ENCODE data around the gene MDGA2. TPM values are rescaled to one million over a fixed set of nuclear protein-coding genes. Genes with fewer than 3 reads are reported as not detected.
A peak's percentile ranks its signal among the peaks of the same experiment; 100 is the strongest.
"Not testable (repeated sequence)": the region's sequence is repeated elsewhere in the genome, so short reads cannot be mapped to it uniquely, and the experiment has no call there.

MDGA2 gene
- total and polyA plus RNA-seq, 9 donors, result 0.11 to 0.61 (median 0.30) TPM

- no peaks in the 10 kb centered on the region for H3K4me1 ChIP-seq (ENCODE audit: control insufficient read depth, insufficient read depth, low read length)
- WGBS (ENCODE audit: insufficient coverage), result no CpG with 5 or more reads among the region's 6 CpGs
- no peak overlapping the region for H3K27ac ChIP-seq (ENCODE audit: low read length)
- H3K36me3 ChIP-seq (ENCODE audit: control insufficient read depth, insufficient read depth, low read length), result no peaks in the 10 kb centered on the region
- H3K27me3 ChIP-seq (ENCODE audit: control insufficient read depth, insufficient read depth, low read length), result no peaks in the 10 kb centered on the region
- no peaks in the 10 kb centered on the region for H3K9me3 ChIP-seq (replicated peaks; ENCODE audit: control insufficient read depth, low read depth, low read length)
- peak; percentile 15 for DNase-seq
- no peak overlapping the region for H3K4me3 ChIP-seq (ENCODE audit: low read length)
These were observed 405.5 kb downstream of the MDGA2 start for GRCh38 chr14:47269756-47270492.

GRCh38 chr14:47264842-47265241 lies 410.6 kb downstream of the MDGA2 start:
- H3K4me1 ChIP-seq (ENCODE audit: control insufficient read depth, insufficient read depth, low read length), result no peaks in the 10 kb centered on the region
- DNase-seq, result no peak
- H3K9me3 ChIP-seq (replicated peaks; ENCODE audit: control insufficient read depth, low read depth, low read length), result no peaks in the 10 kb centered on the region
- no CpG with 5 or more reads among the region's 1 CpG for WGBS (ENCODE audit: insufficient coverage)
- H3K27me3 ChIP-seq (ENCODE audit: control insufficient read depth, insufficient read depth, low read length), result no peaks in the 10 kb centered on the region
- H3K27ac ChIP-seq (ENCODE audit: low read length), result no peak overlapping the region
- no peaks in the 10 kb centered on the region for H3K36me3 ChIP-seq (ENCODE audit: control insufficient read depth, insufficient read depth, low read length)
- H3K4me3 ChIP-seq (ENCODE audit: low read length), result no peak overlapping the region

GRCh38 chr14:47262801-47263200 lies 412.6 kb downstream of the MDGA2 start:
- 67% methylated on average over 1 of the region's 2 CpGs for WGBS (ENCODE audit: insufficient coverage)
- H3K4me1 ChIP-seq (ENCODE audit: control insufficient read depth, insufficient read depth, low read length), result no peaks in the 10 kb centered on the region
- no peak overlapping the region for H3K4me3 ChIP-seq (ENCODE audit: low read length)
- no peaks in the 10 kb centered on the region for H3K9me3 ChIP-seq (replicated peaks; ENCODE audit: control insufficient read depth, low read depth, low read length)
- H3K36me3 ChIP-seq (ENCODE audit: control insufficient read depth, insufficient read depth, low read length), result no peaks in the 10 kb centered on the region
- H3K27me3 ChIP-seq (ENCODE audit: control insufficient read depth, insufficient read depth, low read length), result no peaks in the 10 kb centered on the region
- no peak overlapping the region for H3K27ac ChIP-seq (ENCODE audit: low read length)
- no peak for DNase-seq

- no peak for DNase-seq
- Histone ChIP-seq H3K4me3 (ENCODE audit: low read length) (no peak overlapping the region), H3K36me3 (ENCODE audit: control insufficient read depth, insufficient read depth, low read length) (no peaks in the 10 kb centered on the region), H3K4me1 (ENCODE audit: control insufficient read depth, insufficient read depth, low read length) (no peaks in the 10 kb centered on the region), H3K9me3 (replicated peaks; ENCODE audit: control insufficient read depth, low read depth, low read length) (no peaks in the 10 kb centered on the region), H3K27me3 (ENCODE audit: control insufficient read depth, insufficient read depth, low read length) (no peaks in the 10 kb centered on the region), H3K27ac (ENCODE audit: low read length) (no peak overlapping the region)
These were observed 414.1 kb downstream of the MDGA2 start for GRCh38 chr14:47261350-47261749.

- no peak overlapping the region for H3K27ac ChIP-seq (ENCODE audit: low read length)
- H3K4me1 ChIP-seq (ENCODE audit: control insufficient read depth, insufficient read depth, low read length), result no peaks in the 10 kb centered on the region
- H3K27me3 ChIP-seq (ENCODE audit: control insufficient read depth, insufficient read depth, low read length), result no peaks in the 10 kb centered on the region
- 80% methylated on average over 1 of the region's 2 CpGs for WGBS (ENCODE audit: insufficient coverage)
- H3K4me3 ChIP-seq (ENCODE audit: low read length), result no peak overlapping the region
- no peaks in the 10 kb centered on the region for H3K36me3 ChIP-seq (ENCODE audit: control insufficient read depth, insufficient read depth, low read length)
- H3K9me3 ChIP-seq (replicated peaks; ENCODE audit: control insufficient read depth, low read depth, low read length), result no peaks in the 10 kb centered on the region
- no peak for DNase-seq
These were observed 415.6 kb downstream of the MDGA2 start for GRCh38 chr14:47259796-47260195.

- Histone ChIP-seq H3K36me3 (ENCODE audit: control insufficient read depth, insufficient read depth, low read length) (no peaks in the 10 kb centered on the region), H3K4me1 (ENCODE audit: control insufficient read depth, insufficient read depth, low read length) (no peaks in the 10 kb centered on the region), H3K9me3 (replicated peaks; ENCODE audit: control insufficient read depth, low read depth, low read length) (no peaks in the 10 kb centered on the region), H3K27ac (ENCODE audit: low read length) (no peak overlapping the region), H3K4me3 (ENCODE audit: low read length) (no peak overlapping the region), H3K27me3 (ENCODE audit: control insufficient read depth, insufficient read depth, low read length) (no peaks in the 10 kb centered on the region)
- WGBS (ENCODE audit: insufficient coverage), result 78% methylated on average over 2 of the region's 2 CpGs
- no peak for DNase-seq
These were observed 418.4 kb downstream of the MDGA2 start for GRCh38 chr14:47257013-47257412.

- no CpG with 5 or more reads among the region's 4 CpGs for WGBS (ENCODE audit: insufficient coverage)
- H3K36me3 ChIP-seq (ENCODE audit: control insufficient read depth, insufficient read depth, low read length), result no peaks in the 10 kb centered on the region
- H3K27ac ChIP-seq (ENCODE audit: low read length), result no peak overlapping the region
- no peak for DNase-seq
- H3K27me3 ChIP-seq (ENCODE audit: control insufficient read depth, insufficient read depth, low read length), result no peaks in the 10 kb centered on the region
- no peaks in the 10 kb centered on the region for H3K9me3 ChIP-seq (replicated peaks; ENCODE audit: control insufficient read depth, low read depth, low read length)
- no peak overlapping the region for H3K4me3 ChIP-seq (ENCODE audit: low read length)
- no peaks in the 10 kb centered on the region for H3K4me1 ChIP-seq (ENCODE audit: control insufficient read depth, insufficient read depth, low read length)
These were observed 422.6 kb downstream of the MDGA2 start for GRCh38 chr14:47252802-47253201.

GRCh38 chr14:47246367-47246766 lies 429.0 kb downstream of the MDGA2 start:
- no CpG with 5 or more reads among the region's 1 CpG for WGBS (ENCODE audit: insufficient coverage)
- H3K27ac ChIP-seq (ENCODE audit: low read length), result no peak overlapping the region
- no peak overlapping the region for H3K4me3 ChIP-seq (ENCODE audit: low read length)
- DNase-seq, result no peak
- H3K9me3 ChIP-seq (replicated peaks; ENCODE audit: control insufficient read depth, low read depth, low read length), result no peaks in the 10 kb centered on the region
- no peaks in the 10 kb centered on the region for H3K4me1 ChIP-seq (ENCODE audit: control insufficient read depth, insufficient read depth, low read length)
- H3K36me3 ChIP-seq (ENCODE audit: control insufficient read depth, insufficient read depth, low read length), result no peaks in the 10 kb centered on the region
- no peaks in the 10 kb centered on the region for H3K27me3 ChIP-seq (ENCODE audit: control insufficient read depth, insufficient read depth, low read length)

- H3K4me3 ChIP-seq (ENCODE audit: low read length); DNase-seq; H3K4me1 ChIP-seq (ENCODE audit: control insufficient read depth, insufficient read depth, low read length); H3K9me3 ChIP-seq (replicated peaks; ENCODE audit: control insufficient read depth, low read depth, low read length); H3K27ac ChIP-seq (ENCODE audit: low read length); H3K27me3 ChIP-seq (ENCODE audit: control insufficient read depth, insufficient read depth, low read length); H3K36me3 ChIP-seq (ENCODE audit: control insufficient read depth, insufficient read depth, low read length): not testable (repeated sequence)
- WGBS (ENCODE audit: insufficient coverage), result 94% methylated on average over 9 of the region's 18 CpGs
These were observed 432.8 kb downstream of the MDGA2 start for GRCh38 chr14:47242579-47242978.

GRCh38 chr14:47240748-47241437 lies 434.5 kb downstream of the MDGA2 start:
- no CpG with 5 or more reads among the region's 1 CpG for WGBS (ENCODE audit: insufficient coverage)
- DNase-seq, result no peak
- Histone ChIP-seq H3K4me1 (ENCODE audit: control insufficient read depth, insufficient read depth, low read length) (no peaks in the 10 kb centered on the region), H3K9me3 (replicated peaks; ENCODE audit: control insufficient read depth, low read depth, low read length) (no peaks in the 10 kb centered on the region), H3K4me3 (ENCODE audit: low read length) (no peak overlapping the region), H3K27me3 (ENCODE audit: control insufficient read depth, insufficient read depth, low read length) (no peaks in the 10 kb centered on the region), H3K27ac (ENCODE audit: low read length) (no peak overlapping the region), H3K36me3 (ENCODE audit: control insufficient read depth, insufficient read depth, low read length) (no peaks in the 10 kb centered on the region)
